NCI-H2227 (cell line): ENCODE data around the gene BMP6.

Experiments used
- DNase-seq: peaks from one replicate; lab custom pipeline; 2025; ENCODE audit not compliant: unreplicated experiment; lab: John Stamatoyannopoulos, UW

BMP6 gene

DNA sequence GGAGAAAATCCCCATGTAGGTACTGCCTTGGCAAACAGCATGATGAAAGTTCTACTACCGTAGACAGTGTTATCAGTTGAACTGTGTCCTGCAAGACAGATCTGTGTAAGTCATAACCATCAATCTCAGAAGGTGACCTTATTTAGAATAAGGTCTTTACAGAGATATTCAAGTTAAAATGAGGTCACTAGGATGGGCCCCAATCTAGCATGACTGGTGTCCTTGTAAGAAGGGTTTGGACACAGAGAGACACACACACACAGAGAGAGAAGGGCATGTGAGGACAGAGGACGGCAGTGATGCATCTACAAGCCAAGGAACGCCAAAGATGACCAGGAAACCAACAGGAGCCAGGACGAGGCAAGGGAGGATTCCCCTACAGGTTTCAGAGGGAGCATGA lies 175.9 kb downstream of the BMP6 start:
- DNase-seq = no peak

- DNase-seq = no peak
Measured at GRCh38 chr6:7902221-7902620, 176.3 kb downstream of the BMP6 start.

GRCh38 chr6:7902867-7903266 lies 177.0 kb downstream of the BMP6 start:
- DNase-seq = no peak

GRCh38 chr6:7903673-7904072 lies 177.8 kb downstream of the BMP6 start:
- DNase-seq = no peak

- DNase-seq = no peak
Measured at GRCh38 chr6:7904654-7905319, 178.9 kb downstream of the BMP6 start.

DNA sequence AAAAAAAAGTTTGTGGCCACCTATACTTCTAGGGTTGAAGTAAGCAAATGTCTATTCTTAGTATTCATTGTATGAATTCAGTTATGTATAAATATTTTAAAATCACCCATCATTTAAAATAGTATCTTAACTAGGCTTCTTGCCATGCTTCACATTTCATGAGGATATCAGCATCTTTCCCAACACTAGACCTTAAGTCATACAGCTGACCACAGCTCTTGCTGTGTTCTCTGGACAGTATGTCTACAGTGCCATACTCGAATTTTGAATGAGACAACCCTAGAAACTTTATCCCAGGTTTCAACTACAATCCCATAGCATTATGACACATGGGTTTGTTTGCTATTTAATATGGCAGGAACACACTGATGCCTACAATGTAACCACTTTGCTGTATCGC lies 179.5 kb downstream of the BMP6 start:
- no peak for DNase-seq

DNA sequence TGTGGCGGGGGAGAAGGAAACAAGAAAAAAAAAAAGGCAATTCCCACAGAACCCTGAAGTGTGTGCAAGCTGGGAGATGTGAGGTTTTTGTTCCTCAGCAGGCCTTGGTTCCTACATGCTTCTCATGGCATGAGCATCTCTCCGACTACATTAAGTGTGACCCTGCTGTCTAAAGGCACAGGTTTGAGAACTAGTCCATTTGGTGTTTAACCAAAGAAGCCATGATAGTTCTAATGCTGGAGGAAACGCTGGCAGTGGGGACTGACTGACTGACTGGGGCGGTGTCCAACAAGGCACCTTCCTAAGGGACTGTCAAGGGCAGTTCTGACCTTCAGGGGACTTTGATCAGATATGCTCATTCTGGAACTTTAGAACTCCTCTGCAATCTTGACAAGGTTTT lies 180.8 kb downstream of the BMP6 start:
- no peak for DNase-seq

GRCh38 chr6:7907159-7907558 lies 181.3 kb downstream of the BMP6 start:
- no peak for DNase-seq

DNA sequence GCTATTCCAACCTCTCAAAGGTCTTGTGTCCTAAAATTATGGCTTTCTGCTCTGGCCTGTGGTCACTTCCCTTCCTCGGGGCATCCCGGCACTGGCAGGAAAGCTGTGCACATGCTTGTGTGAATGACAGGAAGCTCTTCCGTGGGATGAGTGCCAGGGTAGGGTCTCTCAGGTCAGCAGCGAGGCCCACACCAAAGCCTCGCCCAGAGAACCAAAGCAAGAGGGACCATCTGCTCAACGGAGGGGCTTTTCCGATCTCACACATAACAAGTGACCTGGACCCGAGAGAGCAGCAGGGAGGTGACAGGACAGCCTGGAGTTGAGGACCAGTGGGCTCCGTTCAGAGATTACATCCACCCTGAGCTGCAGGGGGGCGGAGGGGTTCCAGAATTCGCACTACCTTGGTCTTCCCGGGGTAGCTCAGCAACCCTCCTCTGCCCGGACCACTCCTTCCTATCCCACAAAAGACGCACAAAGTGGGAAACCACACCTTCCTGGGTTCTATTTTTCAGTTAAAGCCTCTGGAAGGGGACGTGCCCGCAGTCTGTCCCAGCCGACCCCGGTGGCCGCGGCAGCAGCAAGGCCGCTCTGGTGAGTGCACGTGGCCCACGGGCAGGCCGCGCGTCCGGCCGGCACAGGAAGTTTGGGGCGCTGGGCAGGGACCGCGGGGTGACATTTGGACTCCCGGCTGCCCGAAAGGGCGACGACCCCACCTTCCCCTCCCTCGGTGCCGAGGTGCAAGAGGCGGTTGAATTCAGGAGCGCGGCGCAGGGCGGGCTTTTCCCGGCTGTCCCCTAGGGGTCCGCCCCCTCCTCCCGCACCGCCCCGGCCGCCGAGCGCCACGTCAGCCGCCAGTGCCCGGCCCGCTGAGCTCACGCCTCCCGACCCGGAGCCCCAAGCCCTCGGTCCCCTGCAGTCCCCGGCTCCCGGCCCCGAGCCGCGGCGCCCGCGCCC lies 183.7 kb downstream of the BMP6 start:
- DNase-seq = peak; percentile 63

DNA sequence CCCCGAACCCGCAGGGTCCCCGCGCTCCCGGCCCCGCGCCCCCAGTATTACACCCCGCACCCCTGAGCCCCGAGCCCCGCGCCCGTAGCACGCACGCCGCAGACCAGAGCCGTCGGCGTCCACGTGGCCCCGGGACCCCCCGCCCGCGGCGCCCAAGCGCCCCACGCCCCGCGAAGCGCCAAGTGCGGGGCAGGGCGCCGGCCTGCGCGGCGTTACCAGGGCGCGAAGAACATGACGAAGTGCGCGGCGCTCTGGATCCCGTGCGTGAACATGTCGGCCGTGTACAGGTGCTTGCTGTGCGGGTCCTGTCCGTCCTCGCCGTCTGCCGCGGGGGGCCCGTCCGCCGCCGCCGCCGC lies 184.4 kb downstream of the BMP6 start:
- no peak for DNase-seq

- DNase-seq = peak; percentile 88
Measured at GRCh38 chr6:7910654-7911344, 184.9 kb downstream of the BMP6 start, which contains the start of gene TXNDC5. Gene TXNDC5 (minus strand): TSS chr6:7910788. CDS start chr6:7910776, 12 bp downstream.

GRCh38 chr6:7911345-7911725 lies 185.4 kb downstream of the BMP6 start:
- DNase-seq = no peak

- no peak for DNase-seq
Measured at GRCh38 chr6:7912024-7912423, 186.1 kb downstream of the BMP6 start.

GRCh38 chr6:7912736-7913517 lies 187.0 kb downstream of the BMP6 start:
- no peak for DNase-seq

DNA sequence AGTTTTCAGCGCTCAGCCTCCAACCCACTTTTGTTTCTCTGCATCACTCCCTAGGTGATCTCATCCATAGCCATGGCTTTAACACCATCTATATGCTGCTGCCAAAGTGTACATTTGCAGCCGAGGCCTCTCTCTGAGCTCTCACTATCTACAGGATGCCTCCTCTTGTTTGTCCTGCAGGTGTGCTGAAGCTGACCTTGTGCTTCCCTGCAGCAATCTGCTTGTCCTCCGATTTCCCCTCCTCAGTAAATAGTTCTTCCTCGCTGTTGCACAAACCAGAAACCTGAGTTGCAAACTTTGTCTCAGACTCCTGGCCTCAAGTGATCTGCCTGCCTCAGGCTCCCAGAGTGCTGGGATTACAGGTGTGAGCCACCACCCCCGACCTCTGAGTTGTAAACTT lies 188.4 kb downstream of the BMP6 start:
- DNase-seq = no peak

GRCh38 chr6:7914991-7915789 lies 189.3 kb downstream of the BMP6 start:
- no peak for DNase-seq

DNA sequence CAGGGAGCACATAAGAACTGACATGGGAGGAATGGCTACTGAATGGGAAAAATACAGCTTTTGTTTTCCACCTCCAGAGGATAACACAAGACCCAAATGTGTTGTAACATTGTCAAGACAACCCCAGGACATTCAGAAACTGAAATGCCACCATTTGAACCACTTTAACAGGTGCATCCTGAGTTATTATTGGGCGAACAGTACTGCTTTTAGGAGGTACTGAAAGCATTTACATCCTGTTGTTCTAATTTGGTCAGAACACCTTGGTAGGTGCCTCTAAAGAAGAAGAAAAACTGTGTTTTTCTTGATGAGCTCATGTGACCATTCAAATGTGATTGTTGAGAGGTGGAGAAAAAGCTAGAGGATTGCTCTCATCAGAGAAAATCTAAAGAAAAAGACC lies 191.1 kb downstream of the BMP6 start:
- DNase-seq = no peak

GRCh38 chr6:7917729-7918128 lies 191.8 kb downstream of the BMP6 start:
- no peak for DNase-seq

GRCh38 chr6:7918403-7918802 lies 192.5 kb downstream of the BMP6 start:
- no peak for DNase-seq

- no peak for DNase-seq
Measured at GRCh38 chr6:7919871-7920270, 194.0 kb downstream of the BMP6 start.
